Activated CD4-positive, alpha-beta T cell treated with anti-CD3 and anti-CD28 coated beads, Interleukin-2, amount 50 U/mL, for 4 hours (primary cell): ENCODE data around the gene GIT2.
"Not testable (repeated sequence)": the region's sequence is repeated elsewhere in the genome, so short reads cannot be mapped to it uniquely, and the experiment has no call there.

Source experiments
- DNase-seq, 2 experiments: peaks; one replicate each; pipeline ENCODE4 v3.0.0-alpha.2; 2020

The GIT2 gene

DNA sequence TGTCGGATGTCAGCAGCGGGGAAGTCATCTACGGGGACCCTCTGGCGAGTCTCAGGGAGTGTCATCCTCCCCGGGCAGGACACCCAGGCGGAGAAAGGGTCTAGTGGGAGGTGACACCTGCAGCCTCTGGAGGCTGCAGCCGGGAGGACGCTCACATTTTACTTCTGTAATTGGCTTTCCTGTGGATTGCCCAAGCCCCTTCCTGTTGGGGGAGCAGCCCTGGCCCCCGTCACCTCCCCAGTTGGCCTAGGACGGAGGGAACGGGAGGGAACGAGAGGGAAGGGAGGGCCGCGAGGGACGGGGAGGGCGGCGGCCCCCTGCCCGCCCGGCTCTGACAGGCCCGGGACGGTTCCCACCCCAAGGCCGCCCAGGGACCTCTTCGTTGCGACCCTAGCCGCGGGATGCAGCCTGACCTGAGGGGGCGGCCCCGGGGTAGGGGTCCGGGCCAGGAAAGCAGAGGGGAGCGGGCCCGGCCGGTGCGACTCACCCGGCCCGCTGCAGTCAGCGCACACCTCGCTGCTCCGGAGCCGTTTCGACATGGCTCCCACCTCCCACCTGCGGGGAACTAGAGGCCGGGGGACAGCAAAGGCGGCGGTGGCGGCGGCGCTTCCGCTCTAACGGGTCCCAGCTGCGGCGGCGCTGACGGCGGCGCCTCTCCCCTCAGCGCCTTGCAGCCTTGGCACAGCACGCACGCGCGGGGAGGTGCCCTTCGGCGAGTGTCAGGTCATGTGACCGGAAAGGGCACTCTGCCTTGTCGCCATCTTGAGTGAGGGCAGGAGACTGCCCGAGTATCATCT lies at the start of gene GIT2:
Gene GIT2 (minus strand): TSS at position 683 of the 797 bp plus-strand sequence. CDS start 144 bp downstream, at position 539.
- DNase-seq: peak; percentile 87 to 90

GRCh38 chr12:110042264-110042663 lies 46.1 kb upstream of the GIT2 start:
- DNase-seq: no peak

- DNase-seq: peak in 1 of 2 experiments; percentile 4
These were observed 43.1 kb upstream of the GIT2 start for GRCh38 chr12:110039085-110039807.

DNA sequence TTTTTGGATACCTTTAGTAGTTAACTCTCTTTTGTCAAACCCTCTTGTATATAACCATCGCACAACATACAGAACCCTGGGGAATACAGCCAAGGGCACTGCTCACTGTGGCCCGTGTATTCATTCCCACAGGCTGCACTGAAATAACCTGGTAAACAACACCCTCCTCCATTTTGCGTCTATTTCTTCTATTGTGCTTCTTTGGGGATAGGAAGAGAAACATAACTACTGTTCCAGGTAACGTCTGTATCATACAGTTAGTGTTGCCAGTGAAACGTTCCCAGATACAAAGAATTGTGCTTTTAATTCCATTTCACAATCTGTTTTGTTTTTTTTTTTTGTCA lies 42.5 kb upstream of the GIT2 start:
- DNase-seq: no peak

- no peak for DNase-seq
These were observed 41.1 kb upstream of the GIT2 start for GRCh38 chr12:110037315-110037714.

DNA sequence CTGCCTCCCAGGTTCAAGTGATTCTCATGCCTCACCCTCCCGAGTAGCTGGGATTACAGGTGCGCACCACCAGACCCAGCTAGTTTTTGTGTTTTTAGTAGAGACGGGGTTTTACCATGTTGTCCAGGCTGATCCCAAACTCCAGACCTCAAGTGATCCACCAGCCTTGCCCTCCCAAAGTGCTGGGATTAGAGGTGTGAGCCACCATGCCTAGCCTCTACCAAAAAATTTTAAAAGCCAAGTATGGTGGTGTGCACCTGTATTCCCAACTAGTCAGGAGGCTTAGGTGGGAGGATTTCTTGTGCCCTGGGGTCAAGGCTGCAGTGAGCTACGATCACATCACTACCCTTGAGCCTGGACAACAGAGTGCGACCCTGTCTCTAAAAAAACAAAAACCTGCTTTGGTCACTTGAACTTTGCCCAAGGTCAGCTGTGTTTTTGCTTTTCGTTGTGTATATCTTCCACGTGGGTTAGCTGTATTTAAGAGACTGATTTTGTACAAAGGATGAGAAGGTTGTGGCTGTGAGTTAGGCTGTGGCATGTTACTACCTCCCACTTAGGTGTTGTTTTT lies 39.5 kb upstream of the GIT2 start:
- no peak for DNase-seq

- no peak for DNase-seq
These were observed 37.7 kb upstream of the GIT2 start for GRCh38 chr12:110033888-110034287.

DNA sequence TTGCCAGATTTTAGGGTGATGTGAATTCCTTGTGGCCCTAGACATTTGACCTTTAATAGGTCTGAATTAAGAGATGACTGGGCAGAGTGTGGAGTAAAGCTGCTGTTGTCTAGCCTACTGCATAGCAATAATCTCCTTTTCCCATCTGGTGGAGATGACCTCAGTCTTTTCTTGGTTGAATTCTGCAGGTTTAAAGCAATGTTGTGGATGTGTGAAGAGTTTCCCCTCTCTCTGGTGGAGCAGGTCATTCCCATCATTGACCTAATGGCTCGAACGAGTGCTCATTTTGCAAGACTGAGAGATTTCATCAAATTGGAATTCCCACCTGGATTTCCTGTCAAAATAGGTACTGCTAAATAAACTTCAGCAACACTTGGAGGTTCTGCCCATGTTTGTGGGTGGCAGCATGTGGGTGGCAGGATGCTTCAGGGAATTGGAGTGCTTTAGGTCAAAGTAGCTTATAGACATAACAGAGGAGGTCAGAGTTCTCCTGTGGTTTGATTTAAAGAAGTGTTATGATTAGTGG lies 33.2 kb upstream of the GIT2 start:
- DNase-seq: no peak

DNA sequence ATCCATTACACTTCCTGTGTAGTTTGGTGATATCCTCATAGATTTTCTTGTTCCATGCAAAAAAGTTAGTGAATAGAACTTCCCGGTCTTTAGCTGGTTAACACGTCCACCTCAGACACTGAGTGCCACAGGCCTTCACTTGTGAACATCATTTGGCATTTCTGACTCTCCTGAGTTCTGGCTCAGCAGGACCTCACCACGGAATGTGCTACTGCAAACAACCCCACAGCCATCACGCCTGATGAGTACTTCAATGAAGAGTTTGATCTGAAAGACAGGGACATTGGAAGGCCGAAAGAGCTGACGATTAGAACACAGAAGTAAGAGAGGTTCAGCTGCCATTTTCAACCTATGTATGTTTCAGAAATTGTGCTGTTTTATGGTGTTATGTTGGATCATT lies 32.2 kb upstream of the GIT2 start:
- no peak for DNase-seq

- no peak for DNase-seq
These were observed 27.9 kb upstream of the GIT2 start for GRCh38 chr12:110024051-110024450.

- no peak for DNase-seq
These were observed 27.2 kb upstream of the GIT2 start for GRCh38 chr12:110023059-110023980.

GRCh38 chr12:110020956-110021355 lies 24.8 kb upstream of the GIT2 start:
- no peak for DNase-seq

DNA sequence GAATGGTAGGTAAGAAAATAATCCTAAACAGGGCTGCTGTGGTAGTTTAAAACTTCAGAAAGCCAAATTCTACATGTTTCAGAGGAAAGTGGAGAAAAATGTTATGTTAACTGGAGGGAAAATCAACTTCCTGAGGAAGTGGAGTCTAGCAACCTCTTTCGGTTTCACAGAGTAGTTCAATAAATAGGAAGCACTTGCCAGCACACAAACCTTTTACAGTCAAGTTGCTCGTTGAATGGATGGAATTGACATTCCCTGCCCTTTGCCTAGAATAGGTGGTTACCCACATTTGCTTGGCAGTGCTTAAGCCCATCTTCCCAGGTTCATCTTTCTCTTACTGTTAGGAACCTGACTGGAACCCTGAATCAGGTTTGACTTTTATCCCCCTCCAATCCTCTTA lies 19.0 kb upstream of the GIT2 start:
- DNase-seq: no peak

DNA sequence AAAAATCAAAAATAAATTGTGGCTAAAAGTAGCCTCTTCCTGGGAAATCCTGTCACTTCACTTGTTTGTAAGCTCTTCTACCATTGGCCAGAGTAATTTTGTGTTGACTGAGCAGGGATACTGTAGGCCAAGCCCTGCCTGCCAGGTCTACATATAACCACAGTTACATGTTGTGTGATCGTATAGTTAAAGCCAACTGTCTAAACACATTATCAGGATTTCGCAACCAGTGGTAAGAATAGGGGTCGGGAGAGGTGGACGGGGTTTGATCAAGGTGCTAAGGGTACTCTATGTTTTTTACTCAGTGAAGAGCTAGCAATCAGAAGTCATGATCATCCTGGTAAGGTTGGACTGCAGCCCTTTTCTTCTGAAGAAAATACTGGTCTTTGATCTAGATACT lies 16.5 kb upstream of the GIT2 start:
- DNase-seq: no peak

- no peak for DNase-seq
These were observed 16.0 kb upstream of the GIT2 start for GRCh38 chr12:110012137-110012536.

- no peak for DNase-seq
These were observed 14.9 kb upstream of the GIT2 start for GRCh38 chr12:110010853-110011723.

- DNase-seq: not testable (repeated sequence)
These were observed 12.7 kb upstream of the GIT2 start for GRCh38 chr12:110008681-110009398.

DNA sequence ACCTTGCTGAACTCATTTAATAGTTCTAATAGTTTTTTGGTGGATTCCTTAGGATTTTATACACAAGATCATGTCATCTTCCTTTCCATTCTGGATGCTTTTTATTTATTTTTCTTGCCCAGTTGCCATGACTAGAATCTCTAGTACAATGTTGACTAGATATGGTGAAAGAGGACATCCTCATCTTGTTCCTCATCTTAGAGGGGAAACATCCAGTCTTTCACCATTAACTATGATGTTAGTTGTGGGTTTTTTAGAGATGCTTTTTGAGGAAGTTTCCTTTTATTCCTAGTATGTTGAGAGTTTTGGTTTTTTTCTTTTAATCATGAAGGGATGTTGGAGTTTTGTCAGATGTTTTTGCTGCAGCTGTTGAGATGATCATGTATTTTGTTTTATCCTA lies 11.7 kb upstream of the GIT2 start:
- DNase-seq: no peak

GRCh38 chr12:110006115-110006514 lies 9.9 kb upstream of the GIT2 start:
- no peak for DNase-seq

- no peak for DNase-seq
These were observed 9.3 kb upstream of the GIT2 start for GRCh38 chr12:110005319-110005973.
